ENCODE measurements around the gene KCNJ5. TPM values are rescaled to one million over a fixed set of nuclear protein-coding genes. Genes with fewer than 3 reads are reported as not detected.

Gene KCNJ5
- total and polyA plus RNA-seq, 2 of the 4 experiments (the other 2 are of a cell fraction): 0.07 to 0.18 TPM

GRCh38 chr11:128888034-128888985 lies 2.8 kb upstream of the KCNJ5 start:
- Histone ChIP-seq H3K27ac (ENCODE audit: insufficient read depth, low read length) (no peak overlapping the region), H3K4ac (ENCODE audit: low read depth, low read length) (no peak overlapping the region), H2AK9ac (replicated peaks; ENCODE audit: low read depth, low read length, poor library complexity) (no peak overlapping the region), H3K4me3 (ENCODE audit: insufficient read depth, low read depth, low read length) (no peak overlapping the region), H3K36me3 (ENCODE audit: control insufficient read depth, insufficient read depth, low read length) (no peaks in the 10 kb centered on the region), H3K23ac (ENCODE audit: low read depth, low read length) (no peak overlapping the region), H4K5ac (ENCODE audit: low read depth, low read length) (no peak overlapping the region), H2BK120ac (ENCODE audit: low read depth, low read length) (no peak overlapping the region), H3K18ac (ENCODE audit: low read depth, low read length) (no peak overlapping the region), H3K9me1 (ENCODE audit: insufficient read depth, low read length) (no peaks in the 10 kb centered on the region), H4K20me1 (ENCODE audit: insufficient read depth, low read length) (no peaks in the 10 kb centered on the region), H4K8ac (ENCODE audit: low read depth in 2 of 2, low read length in 2 of 2) (no peak overlapping the region), H4K91ac (ENCODE audit: insufficient read depth, low read depth, low read length) (no peak overlapping the region), H3K9ac (ENCODE audit: low read depth, low read length) (no peak overlapping the region), H3K56ac (ENCODE audit: extremely low read depth, insufficient read depth, low read length) (no peak overlapping the region), H3K27me3 (ENCODE audit: control insufficient read depth, insufficient read depth, low read length) (peaks cover 63% of the 10 kb centered on the region), H3K4me1 (ENCODE audit: control insufficient read depth, insufficient read depth, low read length) (0 out of 2 replicates have a peak, but pooled peaks cover 1% of the 10 kb centered on the region), H3K14ac (replicated peaks; ENCODE audit: low read depth, low read length) (no peak overlapping the region), H2BK15ac (ENCODE audit: low read depth, low read length) (no peak overlapping the region), H2BK20ac (ENCODE audit: low read depth, low read length) (no peak overlapping the region), H2AFZ (replicated peaks; ENCODE audit: low read length, poor library complexity) (no peak overlapping the region), H2BK5ac (ENCODE audit: low read depth, low read length, poor library complexity, severe bottlenecking) (no peak overlapping the region), H3K79me1 (ENCODE audit: low read depth in 1 of 2, low read length in 2 of 2) (no peaks in the 10 kb centered on the region), H2AK5ac (ENCODE audit: low read depth, low read length) (no peak overlapping the region), H3K4me2 (ENCODE audit: low read depth, low read length) (no peak overlapping the region), H3K9me3 (ENCODE audit: control insufficient read depth, insufficient read depth, low read length) (no peaks in the 10 kb centered on the region)
- no peak for TF ChIP-seq SMC3 (IDR thresholded peaks at IDR 0.05; ENCODE audit: low read depth, low read length)
- TF ChIP-seq CTCF (conservative IDR thresholded peaks at IDR 0.05; ENCODE audit: low read depth, low read length): no peak
- TF ChIP-seq, protein P1, sequence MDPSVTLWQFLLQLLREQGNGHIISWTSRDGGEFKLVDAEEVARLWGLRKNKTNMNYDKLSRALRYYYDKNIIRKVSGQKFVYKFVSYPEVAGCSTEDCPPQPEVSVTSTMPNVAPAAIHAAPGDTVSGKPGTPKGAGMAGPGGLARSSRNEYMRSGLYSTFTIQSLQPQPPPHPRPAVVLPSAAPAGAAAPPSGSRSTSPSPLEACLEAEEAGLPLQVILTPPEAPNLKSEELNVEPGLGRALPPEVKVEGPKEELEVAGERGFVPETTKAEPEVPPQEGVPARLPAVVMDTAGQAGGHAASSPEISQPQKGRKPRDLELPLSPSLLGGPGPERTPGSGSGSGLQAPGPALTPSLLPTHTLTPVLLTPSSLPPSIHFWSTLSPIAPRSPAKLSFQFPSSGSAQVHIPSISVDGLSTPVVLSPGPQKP (IDR thresholded peaks at IDR 0.05; ENCODE audit: borderline replicate concordance, low read depth, low read length): no peak
- TF ChIP-seq NFE2L2 (IDR thresholded peaks at IDR 0.05; ENCODE audit: low read depth, low read length): no peak
- no peak for TF ChIP-seq CEBPB (IDR thresholded peaks at IDR 0.05; ENCODE audit: low read depth, low read length)
- no peak for TF ChIP-seq BHLHE40 (IDR thresholded peaks at IDR 0.05; ENCODE audit: low read depth, low read length)
- TF ChIP-seq POLR2A (IDR thresholded peaks at IDR 0.05; ENCODE audit: low read depth, low read length): no peak
- TF ChIP-seq RCOR1 (IDR thresholded peaks at IDR 0.05; ENCODE audit: insufficient replicate concordance, low read length): no peak
- TF ChIP-seq MXI1 (IDR thresholded peaks at IDR 0.05; ENCODE audit: borderline replicate concordance, low read depth, low read length): no peak
- TF ChIP-seq MAZ (IDR thresholded peaks at IDR 0.05; ENCODE audit: borderline replicate concordance, low read depth, low read length): no peak
- no peak for TF ChIP-seq FOS (IDR thresholded peaks at IDR 0.05; ENCODE audit: low read depth, low read length)
- TF ChIP-seq CHD1 (IDR thresholded peaks at IDR 0.05; ENCODE audit: low read depth, low read length): no peak
- TF ChIP-seq RAD21 (IDR thresholded peaks at IDR 0.05; ENCODE audit: low read length): no peak
- TF ChIP-seq, protein P2, sequence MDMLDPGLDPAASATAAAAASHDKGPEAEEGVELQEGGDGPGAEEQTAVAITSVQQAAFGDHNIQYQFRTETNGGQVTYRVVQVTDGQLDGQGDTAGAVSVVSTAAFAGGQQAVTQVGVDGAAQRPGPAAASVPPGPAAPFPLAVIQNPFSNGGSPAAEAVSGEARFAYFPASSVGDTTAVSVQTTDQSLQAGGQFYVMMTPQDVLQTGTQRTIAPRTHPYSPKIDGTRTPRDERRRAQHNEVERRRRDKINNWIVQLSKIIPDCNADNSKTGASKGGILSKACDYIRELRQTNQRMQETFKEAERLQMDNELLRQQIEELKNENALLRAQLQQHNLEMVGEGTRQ (IDR thresholded peaks at IDR 0.05; ENCODE audit: low read depth, low read length): no peak
- 51% methylated on average over 3 of the region's 15 CpGs; no CpG with 5 or more reads in 1 of the 2 experiments for WGBS, 2 experiments (ENCODE audit: extremely low coverage in 2 of 2, insufficient read length in 1 of 2)
- no peak for ATAC-seq (ENCODE audit: low read depth)
- CTCF ChIA-PET: interaction anchor here (3.5 to 4.5 kb wide), 2 partner anchors 61 to 68 kb away, joined by 18 to 43 read pairs; no protein-coding TSS in a partner anchor
- intact Hi-C loops (cut with micrococcal nuclease) (no loop called here), in situ Hi-C loops (cut with MboI; ENCODE audit: low sequenced_read_pairs) (loop anchor here (5.0 kb wide), 2 partner anchors 64 to 444 kb away; no protein-coding TSS in a partner anchor), dilution Hi-C loops (cut with HindIII; ENCODE audit: low sequenced_read_pairs, unreplicated experiment) (no loop called here)
- no TSS peak for BruUV-seq (replicated peaks)
- POLR2A ChIA-PET (ENCODE audit: unreplicated experiment): no interaction called here
- no peak for DNase-seq
